Nephron progenitor cell (in vitro differentiated cells): ENCODE measurements around the gene MAL.

Experiments used
- DNase-seq: peaks from one replicate; pipeline ENCODE4 v3.0.0; 2021
- H3K27ac Mint-ChIP-seq: 2 replicates; pipeline ENCODE4 v1.8.0; 2021; ENCODE audit warnings: mild to moderate bottlenecking, moderate library complexity, mixed read lengths
- H3K27me3 Mint-ChIP-seq: 2 replicates; pipeline ENCODE4 v1.8.0; 2021; ENCODE audit warnings: mild to moderate bottlenecking, low read depth, mixed read lengths; ENCODE audit not compliant: poor library complexity
- H3K36me3 Mint-ChIP-seq: 2 replicates; pipeline ENCODE4 v1.8.0; 2021; ENCODE audit warnings: low read depth, mixed read lengths
- H3K4me1 Mint-ChIP-seq: 2 replicates; pipeline ENCODE4 v1.8.0; 2021; ENCODE audit warnings: mixed read lengths
- H3K4me3 Mint-ChIP-seq: 2 replicates; pipeline ENCODE4 v1.8.0; 2021; ENCODE audit warnings: mild to moderate bottlenecking, moderate library complexity, mixed read lengths
- H3K9me3 Mint-ChIP-seq: 2 replicates; pipeline ENCODE4 v1.8.0; 2021; ENCODE audit warnings: mild to moderate bottlenecking, moderate library complexity, mixed read lengths
- TF ChIP-seq, protein P1 (sequence below): fragments of 200-600 bp; sonication (generic); IDR thresholded peaks from 2 replicates; pipeline ENCODE4 v1.5.0; 2021; ENCODE audit warnings: antibody characterized with exemption

MAL gene

DNA sequence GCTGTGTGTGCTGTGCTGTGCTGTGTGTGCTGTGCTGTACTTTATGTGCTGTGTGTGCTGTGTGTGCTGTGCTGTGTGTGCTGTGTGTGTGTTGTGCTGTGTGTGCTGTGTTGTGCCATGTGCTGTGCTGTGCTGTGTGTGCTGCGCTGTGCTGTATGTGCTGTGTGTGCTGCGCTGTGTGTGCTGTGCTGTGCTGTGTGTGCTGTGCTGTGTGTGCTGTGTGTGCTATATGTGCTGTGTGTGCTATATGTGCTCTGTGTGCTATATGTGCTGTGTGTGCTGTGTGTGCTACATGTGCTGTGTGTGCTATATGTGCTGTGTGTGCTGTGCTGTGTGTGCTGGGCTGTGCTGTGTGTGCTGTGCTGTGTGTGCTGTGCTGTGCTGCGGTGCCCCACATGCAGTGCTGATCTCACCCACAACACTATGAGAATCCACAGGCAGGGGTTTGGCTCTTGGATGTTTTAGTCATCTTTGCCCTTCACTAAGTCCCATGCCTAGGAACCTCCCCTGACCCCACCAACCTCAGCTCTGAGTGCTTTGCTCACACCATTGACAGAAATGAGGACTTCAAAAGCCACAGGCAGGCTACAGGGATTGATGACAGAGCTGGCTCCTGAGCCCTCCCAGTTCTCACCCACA is 30.5 kb upstream of the MAL start:
- Mint-ChIP-seq H3K27ac (no peak overlapping the region), H3K9me3 (peaks cover 15% of the 10 kb centered on the region), H3K36me3 (no peaks in the 10 kb centered on the region), H3K4me3 (no peak overlapping the region), H3K4me1 (peaks cover 47% of the 10 kb centered on the region), H3K27me3 (peaks cover 39% of the 10 kb centered on the region)
- DNase-seq, result no peak
- TF ChIP-seq, protein P1, sequence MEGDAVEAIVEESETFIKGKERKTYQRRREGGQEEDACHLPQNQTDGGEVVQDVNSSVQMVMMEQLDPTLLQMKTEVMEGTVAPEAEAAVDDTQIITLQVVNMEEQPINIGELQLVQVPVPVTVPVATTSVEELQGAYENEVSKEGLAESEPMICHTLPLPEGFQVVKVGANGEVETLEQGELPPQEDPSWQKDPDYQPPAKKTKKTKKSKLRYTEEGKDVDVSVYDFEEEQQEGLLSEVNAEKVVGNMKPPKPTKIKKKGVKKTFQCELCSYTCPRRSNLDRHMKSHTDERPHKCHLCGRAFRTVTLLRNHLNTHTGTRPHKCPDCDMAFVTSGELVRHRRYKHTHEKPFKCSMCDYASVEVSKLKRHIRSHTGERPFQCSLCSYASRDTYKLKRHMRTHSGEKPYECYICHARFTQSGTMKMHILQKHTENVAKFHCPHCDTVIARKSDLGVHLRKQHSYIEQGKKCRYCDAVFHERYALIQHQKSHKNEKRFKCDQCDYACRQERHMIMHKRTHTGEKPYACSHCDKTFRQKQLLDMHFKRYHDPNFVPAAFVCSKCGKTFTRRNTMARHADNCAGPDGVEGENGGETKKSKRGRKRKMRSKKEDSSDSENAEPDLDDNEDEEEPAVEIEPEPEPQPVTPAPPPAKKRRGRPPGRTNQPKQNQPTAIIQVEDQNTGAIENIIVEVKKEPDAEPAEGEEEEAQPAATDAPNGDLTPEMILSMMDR, result no peak

DNA sequence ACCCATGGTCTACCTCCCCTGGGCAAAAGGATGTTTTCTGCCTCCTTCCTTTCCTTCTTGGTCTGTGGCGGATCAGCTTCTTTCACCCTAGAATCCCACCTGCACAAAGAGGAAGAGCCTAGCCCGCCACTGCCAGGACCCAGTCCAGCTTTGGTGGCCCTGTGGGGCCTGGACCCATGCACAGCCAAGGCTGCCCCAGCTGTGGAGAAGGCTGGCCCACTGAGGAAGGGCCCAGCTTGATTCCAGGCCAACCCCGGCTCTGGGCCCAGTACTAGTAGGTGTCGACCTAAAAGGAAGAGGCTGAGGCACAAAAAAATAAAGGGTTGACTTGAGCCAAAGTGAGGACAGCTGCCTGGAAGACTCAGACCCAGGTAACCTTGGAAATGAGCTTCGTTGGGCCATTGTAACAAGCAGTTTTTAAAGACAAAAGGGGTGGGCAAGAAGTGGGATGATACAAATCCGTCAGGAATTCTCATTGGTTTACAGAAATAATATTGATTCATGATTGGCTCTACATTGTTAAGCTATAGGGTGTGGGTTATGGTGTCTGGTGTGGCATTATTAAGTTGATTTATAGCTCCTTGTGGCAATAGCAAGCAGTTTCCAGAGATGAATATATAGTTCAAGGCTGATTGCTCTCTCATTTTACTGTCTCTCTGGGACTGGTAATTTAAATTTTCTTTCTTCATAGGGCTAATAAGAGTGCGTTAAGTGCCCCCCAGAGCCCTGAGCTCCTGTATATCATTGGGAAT is 29.8 kb upstream of the MAL start:
- peaks cover 47% of the 10 kb centered on the region for H3K4me1 Mint-ChIP-seq
- H3K27ac Mint-ChIP-seq, result peak overlapping the region; percentile 32
- peak overlapping the region; percentile 18 for H3K4me3 Mint-ChIP-seq
- H3K27me3 Mint-ChIP-seq, result peaks cover 46% of the 10 kb centered on the region
- no peaks in the 10 kb centered on the region for H3K36me3 Mint-ChIP-seq
- no peak for DNase-seq
- peaks cover 15% of the 10 kb centered on the region for H3K9me3 Mint-ChIP-seq
- TF ChIP-seq, protein P1, result no peak

DNA sequence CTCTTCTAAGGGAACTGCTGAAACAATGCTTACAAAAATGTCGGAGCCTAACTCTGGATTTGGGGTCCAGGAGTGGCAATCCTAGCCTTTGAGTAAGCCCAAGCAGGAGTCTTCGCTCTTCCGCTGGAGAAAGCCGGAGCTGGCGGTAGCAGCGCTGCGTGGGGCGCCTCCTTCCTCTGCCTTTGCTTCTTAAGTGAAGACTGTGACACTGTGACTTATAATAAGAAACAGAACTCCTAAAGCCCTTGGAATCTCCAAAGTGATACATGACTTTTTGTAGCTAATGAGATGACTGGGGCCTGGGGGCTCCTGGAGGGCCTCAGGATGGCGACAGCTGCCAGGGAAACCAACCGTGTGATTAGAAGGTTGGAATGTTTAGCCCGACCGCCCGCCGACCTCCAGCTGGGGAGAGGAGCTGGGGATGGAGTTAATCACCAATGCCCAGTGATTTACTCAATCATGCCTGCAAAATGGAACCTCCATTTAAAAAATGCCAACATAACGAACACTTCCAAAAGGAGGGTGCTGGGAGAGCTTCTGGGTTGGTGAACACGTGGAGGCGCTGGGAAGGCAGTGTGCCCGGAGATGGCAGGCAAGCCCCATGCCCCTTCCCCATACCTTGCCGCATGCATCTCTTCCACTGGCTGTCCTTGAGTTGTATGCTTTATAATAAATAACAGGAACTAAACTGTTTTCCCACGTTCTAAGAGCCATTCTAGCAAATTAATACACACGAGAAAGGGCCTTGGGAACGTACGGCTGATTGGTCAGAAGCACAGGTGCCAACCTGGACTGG is 29.0 kb upstream of the MAL start:
- H3K9me3 Mint-ChIP-seq, result peaks cover 15% of the 10 kb centered on the region
- peaks cover 46% of the 10 kb centered on the region for H3K27me3 Mint-ChIP-seq
- TF ChIP-seq, protein P1, result no peak
- H3K36me3 Mint-ChIP-seq, result no peaks in the 10 kb centered on the region
- H3K4me3 Mint-ChIP-seq, result peak overlapping the region; percentile 5
- H3K27ac Mint-ChIP-seq, result peak overlapping the region; percentile 29
- peak; percentile 50 for DNase-seq
- H3K4me1 Mint-ChIP-seq, result peaks cover 47% of the 10 kb centered on the region

DNA sequence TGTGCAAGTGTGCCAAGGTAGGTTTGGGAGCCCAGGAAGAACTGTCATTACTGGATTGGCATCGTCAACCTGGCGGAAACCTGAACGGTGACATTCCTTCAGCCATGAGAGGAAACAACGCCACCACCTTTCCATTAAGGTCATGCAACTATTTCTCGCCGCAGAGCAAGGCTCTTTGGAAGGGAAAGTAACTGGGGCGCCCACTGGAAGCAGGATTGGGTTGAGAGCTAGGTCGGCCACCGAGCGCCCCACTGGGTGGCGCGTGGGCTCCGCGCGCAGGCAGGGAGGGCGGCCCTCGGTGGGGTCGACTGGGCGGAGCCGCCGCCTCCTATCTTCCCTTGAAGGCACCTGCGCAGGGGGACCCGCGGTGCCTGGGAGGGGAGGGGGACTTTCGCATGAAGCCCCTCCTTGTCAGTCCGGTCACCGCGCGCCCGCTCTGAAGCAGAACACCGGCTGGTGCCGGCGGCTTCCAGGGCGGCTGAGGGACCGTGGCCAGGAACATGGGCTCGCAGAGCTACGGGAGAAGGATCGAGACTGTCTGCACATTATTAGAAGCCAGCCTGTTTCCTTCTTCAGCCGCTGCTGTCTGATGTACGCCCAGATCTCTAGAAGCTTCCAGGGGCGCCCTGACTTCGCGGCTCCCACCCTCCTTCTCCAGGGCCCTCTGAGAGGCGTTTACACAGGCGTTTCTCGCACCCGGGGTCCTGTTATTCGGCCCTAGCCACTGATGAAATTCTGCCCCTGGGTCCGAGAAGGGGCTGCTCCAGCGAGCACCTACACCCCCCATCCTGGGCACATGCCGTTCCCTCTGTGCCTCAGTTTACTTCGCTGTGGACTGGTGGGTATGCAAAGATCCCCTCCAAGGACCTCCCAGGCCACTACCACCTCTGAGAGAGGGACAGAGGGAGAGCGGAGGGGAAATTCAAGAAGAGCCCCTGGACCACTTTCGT is 27.3 kb upstream of the MAL start:
- no peaks in the 10 kb centered on the region for H3K36me3 Mint-ChIP-seq
- H3K27ac Mint-ChIP-seq, result no peak overlapping the region
- H3K9me3 Mint-ChIP-seq, result peaks cover 14% of the 10 kb centered on the region
- H3K27me3 Mint-ChIP-seq, result peaks cover 44% of the 10 kb centered on the region
- DNase-seq, result no peak
- no peak overlapping the region for H3K4me3 Mint-ChIP-seq
- H3K4me1 Mint-ChIP-seq, result peaks cover 42% of the 10 kb centered on the region
- TF ChIP-seq, protein P1, result no peak

DNA sequence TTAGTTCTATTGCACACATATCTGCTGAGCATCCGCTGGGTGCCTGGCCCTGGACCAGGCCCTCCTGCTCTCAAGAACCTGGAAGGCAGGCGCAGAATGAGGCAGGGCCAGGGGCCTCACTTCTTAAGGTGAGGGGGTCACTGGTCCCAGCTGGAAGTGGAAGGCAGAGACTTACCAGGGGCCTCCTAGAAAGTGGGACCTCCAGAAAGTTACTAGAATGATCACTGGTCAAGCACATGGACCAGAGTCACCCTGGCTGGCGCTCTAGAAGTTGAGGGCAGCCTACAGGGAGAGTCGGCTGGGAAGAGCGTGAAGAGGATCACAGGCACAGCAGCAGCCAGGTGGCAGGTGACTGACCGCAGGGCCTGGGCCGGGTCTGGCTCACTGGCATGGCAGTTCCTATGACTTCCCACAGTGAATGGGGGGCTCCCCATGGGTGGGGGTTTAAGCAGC is 26.1 kb upstream of the MAL start:
- DNase-seq, result no peak
- H3K27me3 Mint-ChIP-seq, result peaks cover 41% of the 10 kb centered on the region
- H3K27ac Mint-ChIP-seq, result no peak overlapping the region
- H3K4me1 Mint-ChIP-seq, result peaks cover 39% of the 10 kb centered on the region
- peaks cover 19% of the 10 kb centered on the region for H3K9me3 Mint-ChIP-seq
- no peaks in the 10 kb centered on the region for H3K36me3 Mint-ChIP-seq
- no peak overlapping the region for H3K4me3 Mint-ChIP-seq
- TF ChIP-seq, protein P1, result no peak
